ENCODE results near the gene ZNF556. TPM values are rescaled to one million over a fixed set of nuclear protein-coding genes. Genes with fewer than 3 reads are reported as not detected.

The ZNF556 gene
- polyA plus RNA-seq, 1 of the 3 experiments (the other 2 are of a cell fraction), result 0.46 TPM

DNA sequence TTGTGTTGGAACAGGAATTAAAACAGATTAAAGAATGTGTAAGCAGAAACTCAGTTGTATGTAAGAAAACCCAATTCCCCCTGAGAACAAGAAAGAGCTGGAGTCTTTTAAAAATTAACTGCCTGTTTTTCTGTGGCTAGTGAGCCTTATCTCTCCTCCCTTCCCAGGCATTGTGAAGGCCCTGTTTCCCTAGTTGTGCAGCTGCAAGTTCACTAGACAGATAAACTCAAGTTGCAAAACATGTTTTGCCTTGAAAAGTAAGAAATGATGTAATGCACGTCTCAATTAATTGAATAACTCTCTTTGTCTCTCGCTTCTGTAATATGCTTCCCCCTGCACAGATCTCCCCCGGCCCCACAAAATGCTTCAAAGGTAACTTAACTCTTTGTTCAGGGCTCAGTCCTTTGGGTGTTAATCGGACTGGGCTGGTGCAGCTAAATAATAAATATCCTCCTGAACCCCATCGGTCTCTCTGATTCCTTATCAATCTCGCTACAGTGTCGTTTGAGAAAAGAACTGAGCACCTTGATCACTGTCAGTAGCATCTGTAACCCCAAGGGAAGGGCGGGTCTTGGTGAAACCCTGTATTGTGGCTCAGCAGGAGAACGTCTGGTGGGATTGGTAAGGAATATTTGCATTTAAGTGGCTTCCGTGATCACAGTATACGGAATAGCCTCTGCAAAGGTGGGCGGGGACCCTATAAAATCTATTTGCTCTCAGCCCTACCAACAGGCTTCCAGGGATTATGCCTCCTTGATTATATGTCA, 1.6 kb upstream of the ZNF556 start:
- no peak overlapping the region for H3K4me2 ChIP-seq
- no peaks in the 10 kb centered on the region for H4K20me1 ChIP-seq (ENCODE audit: insufficient read depth)
- H3K27ac ChIP-seq (ENCODE audit: low read depth in 2 of 2, low read length in 1 of 2), result no peak overlapping the region
- 53% methylated on average over 12 of the region's 12 CpGs for WGBS (ENCODE audit: low lambda C conversion rate)
- H3K9ac ChIP-seq, result no peak overlapping the region
- H3K36me3 ChIP-seq (replicated peaks in 1 of 2; ENCODE audit: control insufficient read depth in 1 of 2, insufficient read depth in 2 of 2, low read length in 1 of 2), result no peaks in the 10 kb centered on the region
- H3K4me1 ChIP-seq (ENCODE audit: control insufficient read depth in 1 of 2, insufficient read depth in 2 of 2, low read depth in 1 of 2, low read length in 1 of 2), result no peaks in the 10 kb centered on the region; a peak in 1 of 4 replicates
- no peaks in the 10 kb centered on the region for H3K9me3 ChIP-seq
- no peaks in the 10 kb centered on the region for H3K79me2 ChIP-seq (ENCODE audit: insufficient read depth)
- no peak overlapping the region for H3K4me3 ChIP-seq (ENCODE audit: low read depth in 2 of 2, low read length in 1 of 2)
- TF ChIP-seq RAD21 (IDR thresholded peaks at IDR 0.05; ENCODE audit: low read length) (no peak), EP300 (IDR thresholded peaks at IDR 0.05; ENCODE audit: borderline replicate concordance in 1 of 2, low read depth in 1 of 2, low read length in 1 of 2) (no peak), FOXJ3 (CRISPR knock-in tag; IDR thresholded peaks at IDR 0.05) (no peak), RCOR1 (IDR thresholded peaks at IDR 0.05; ENCODE audit: low read length) (no peak)
- TF ChIP-seq, protein P1, sequence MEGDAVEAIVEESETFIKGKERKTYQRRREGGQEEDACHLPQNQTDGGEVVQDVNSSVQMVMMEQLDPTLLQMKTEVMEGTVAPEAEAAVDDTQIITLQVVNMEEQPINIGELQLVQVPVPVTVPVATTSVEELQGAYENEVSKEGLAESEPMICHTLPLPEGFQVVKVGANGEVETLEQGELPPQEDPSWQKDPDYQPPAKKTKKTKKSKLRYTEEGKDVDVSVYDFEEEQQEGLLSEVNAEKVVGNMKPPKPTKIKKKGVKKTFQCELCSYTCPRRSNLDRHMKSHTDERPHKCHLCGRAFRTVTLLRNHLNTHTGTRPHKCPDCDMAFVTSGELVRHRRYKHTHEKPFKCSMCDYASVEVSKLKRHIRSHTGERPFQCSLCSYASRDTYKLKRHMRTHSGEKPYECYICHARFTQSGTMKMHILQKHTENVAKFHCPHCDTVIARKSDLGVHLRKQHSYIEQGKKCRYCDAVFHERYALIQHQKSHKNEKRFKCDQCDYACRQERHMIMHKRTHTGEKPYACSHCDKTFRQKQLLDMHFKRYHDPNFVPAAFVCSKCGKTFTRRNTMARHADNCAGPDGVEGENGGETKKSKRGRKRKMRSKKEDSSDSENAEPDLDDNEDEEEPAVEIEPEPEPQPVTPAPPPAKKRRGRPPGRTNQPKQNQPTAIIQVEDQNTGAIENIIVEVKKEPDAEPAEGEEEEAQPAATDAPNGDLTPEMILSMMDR (IDR thresholded peaks at IDR 0.05), result no peak
- no peak for DNase-seq
- CTCF ChIA-PET, result no interaction called here
- H2AFZ ChIP-seq (ENCODE audit: low read depth), result no peak overlapping the region
- no peaks in the 10 kb centered on the region for H3K9me2 ChIP-seq
- POLR2A ChIA-PET, result no interaction called here
- no peaks in the 10 kb centered on the region for H3K27me3 ChIP-seq (ENCODE audit: insufficient read depth)
- no peaks in the 10 kb centered on the region for H3F3A ChIP-seq (replicated peaks; ENCODE audit: insufficient read depth)

DNA sequence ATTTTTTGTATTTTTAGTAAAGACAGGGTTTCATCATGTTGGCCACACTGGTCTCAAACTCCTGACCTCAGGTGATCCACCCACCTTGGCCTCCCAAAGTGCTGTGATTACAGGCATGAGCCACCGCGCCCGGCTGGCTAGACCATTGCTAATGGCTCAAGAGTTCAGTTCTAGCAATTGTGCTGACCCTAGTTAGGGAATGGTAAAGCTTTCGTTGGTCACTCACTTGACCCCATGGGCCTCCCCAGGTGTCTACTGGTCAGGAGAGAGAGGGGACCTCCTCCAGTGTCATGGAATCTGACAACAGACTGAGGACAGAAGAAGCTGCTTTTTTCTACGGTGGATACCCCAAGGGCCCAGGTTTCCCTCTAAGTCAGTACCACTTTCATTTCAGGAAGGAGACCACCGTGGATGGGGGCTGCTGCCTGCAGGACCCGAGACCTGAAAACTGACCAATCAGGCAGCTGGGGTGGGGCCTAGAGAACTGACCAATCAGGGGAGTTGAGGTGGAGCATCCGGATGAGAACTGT, 575 bp upstream of the ZNF556 start:
- Histone ChIP-seq H3K9me2 (no peaks in the 10 kb centered on the region), H3K36me3 (replicated peaks in 1 of 2; ENCODE audit: control insufficient read depth in 1 of 2, insufficient read depth in 2 of 2, low read length in 1 of 2) (no peaks in the 10 kb centered on the region), H4K20me1 (ENCODE audit: insufficient read depth) (no peaks in the 10 kb centered on the region), H3K9ac (no peak overlapping the region), H3F3A (replicated peaks; ENCODE audit: insufficient read depth) (no peaks in the 10 kb centered on the region), H3K4me3 (ENCODE audit: low read depth in 2 of 2, low read length in 1 of 2) (peak overlapping the region; percentile 40 to 66; a peak in 3 of 4 replicates), H3K27ac (ENCODE audit: low read depth in 2 of 2, low read length in 1 of 2) (peak overlapping the region in 1 of 2 experiments; percentile 35; a peak in 1 of 4 replicates), H3K79me2 (ENCODE audit: insufficient read depth) (no peaks in the 10 kb centered on the region), H3K4me2 (peak overlapping the region; percentile 72; the same call in 1 of the 2 replicates), H3K9me3 (no peaks in the 10 kb centered on the region), H3K27me3 (ENCODE audit: insufficient read depth) (no peaks in the 10 kb centered on the region), H3K4me1 (ENCODE audit: control insufficient read depth in 1 of 2, insufficient read depth in 2 of 2, low read depth in 1 of 2, low read length in 1 of 2) (no peaks in the 10 kb centered on the region; a peak in 1 of 4 replicates), H2AFZ (ENCODE audit: low read depth) (peak overlapping the region; percentile 31; the same call in 1 of the 2 replicates)
- DNase-seq, result no peak
- ChIA-PET POLR2A (no interaction called here), CTCF (interaction anchor here (0.9 to 1.3 kb wide), 4 partner anchors 9 to 85 kb away, joined by 3 to 5 read pairs (median 4); no protein-coding TSS in a partner anchor)
- WGBS (ENCODE audit: low lambda C conversion rate), result 39% methylated on average over 8 of the region's 8 CpGs
- TF ChIP-seq, protein P2, sequence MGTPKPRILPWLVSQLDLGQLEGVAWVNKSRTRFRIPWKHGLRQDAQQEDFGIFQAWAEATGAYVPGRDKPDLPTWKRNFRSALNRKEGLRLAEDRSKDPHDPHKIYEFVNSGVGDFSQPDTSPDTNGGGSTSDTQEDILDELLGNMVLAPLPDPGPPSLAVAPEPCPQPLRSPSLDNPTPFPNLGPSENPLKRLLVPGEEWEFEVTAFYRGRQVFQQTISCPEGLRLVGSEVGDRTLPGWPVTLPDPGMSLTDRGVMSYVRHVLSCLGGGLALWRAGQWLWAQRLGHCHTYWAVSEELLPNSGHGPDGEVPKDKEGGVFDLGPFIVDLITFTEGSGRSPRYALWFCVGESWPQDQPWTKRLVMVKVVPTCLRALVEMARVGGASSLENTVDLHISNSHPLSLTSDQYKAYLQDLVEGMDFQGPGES (IDR thresholded peaks at IDR 0.05; ENCODE audit: low read depth, low read length), result no peak
- TF ChIP-seq FOSL2 (IDR thresholded peaks at IDR 0.05; ENCODE audit: borderline replicate concordance, low read depth), result no peak
- no peak for TF ChIP-seq RFX5 (IDR thresholded peaks at IDR 0.05; ENCODE audit: low read length)
- no peak for TF ChIP-seq TCF12 (IDR thresholded peaks at IDR 0.05)
- TF ChIP-seq, protein P3, sequence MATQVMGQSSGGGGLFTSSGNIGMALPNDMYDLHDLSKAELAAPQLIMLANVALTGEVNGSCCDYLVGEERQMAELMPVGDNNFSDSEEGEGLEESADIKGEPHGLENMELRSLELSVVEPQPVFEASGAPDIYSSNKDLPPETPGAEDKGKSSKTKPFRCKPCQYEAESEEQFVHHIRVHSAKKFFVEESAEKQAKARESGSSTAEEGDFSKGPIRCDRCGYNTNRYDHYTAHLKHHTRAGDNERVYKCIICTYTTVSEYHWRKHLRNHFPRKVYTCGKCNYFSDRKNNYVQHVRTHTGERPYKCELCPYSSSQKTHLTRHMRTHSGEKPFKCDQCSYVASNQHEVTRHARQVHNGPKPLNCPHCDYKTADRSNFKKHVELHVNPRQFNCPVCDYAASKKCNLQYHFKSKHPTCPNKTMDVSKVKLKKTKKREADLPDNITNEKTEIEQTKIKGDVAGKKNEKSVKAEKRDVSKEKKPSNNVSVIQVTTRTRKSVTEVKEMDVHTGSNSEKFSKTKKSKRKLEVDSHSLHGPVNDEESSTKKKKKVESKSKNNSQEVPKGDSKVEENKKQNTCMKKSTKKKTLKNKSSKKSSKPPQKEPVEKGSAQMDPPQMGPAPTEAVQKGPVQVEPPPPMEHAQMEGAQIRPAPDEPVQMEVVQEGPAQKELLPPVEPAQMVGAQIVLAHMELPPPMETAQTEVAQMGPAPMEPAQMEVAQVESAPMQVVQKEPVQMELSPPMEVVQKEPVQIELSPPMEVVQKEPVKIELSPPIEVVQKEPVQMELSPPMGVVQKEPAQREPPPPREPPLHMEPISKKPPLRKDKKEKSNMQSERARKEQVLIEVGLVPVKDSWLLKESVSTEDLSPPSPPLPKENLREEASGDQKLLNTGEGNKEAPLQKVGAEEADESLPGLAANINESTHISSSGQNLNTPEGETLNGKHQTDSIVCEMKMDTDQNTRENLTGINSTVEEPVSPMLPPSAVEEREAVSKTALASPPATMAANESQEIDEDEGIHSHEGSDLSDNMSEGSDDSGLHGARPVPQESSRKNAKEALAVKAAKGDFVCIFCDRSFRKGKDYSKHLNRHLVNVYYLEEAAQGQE (IDR thresholded peaks at IDR 0.05; ENCODE audit: low read depth, low read length), result no peak
- TF ChIP-seq TEAD4 (IDR thresholded peaks at IDR 0.05; ENCODE audit: borderline replicate concordance, insufficient read depth), result no peak
- TF ChIP-seq, protein P4, sequence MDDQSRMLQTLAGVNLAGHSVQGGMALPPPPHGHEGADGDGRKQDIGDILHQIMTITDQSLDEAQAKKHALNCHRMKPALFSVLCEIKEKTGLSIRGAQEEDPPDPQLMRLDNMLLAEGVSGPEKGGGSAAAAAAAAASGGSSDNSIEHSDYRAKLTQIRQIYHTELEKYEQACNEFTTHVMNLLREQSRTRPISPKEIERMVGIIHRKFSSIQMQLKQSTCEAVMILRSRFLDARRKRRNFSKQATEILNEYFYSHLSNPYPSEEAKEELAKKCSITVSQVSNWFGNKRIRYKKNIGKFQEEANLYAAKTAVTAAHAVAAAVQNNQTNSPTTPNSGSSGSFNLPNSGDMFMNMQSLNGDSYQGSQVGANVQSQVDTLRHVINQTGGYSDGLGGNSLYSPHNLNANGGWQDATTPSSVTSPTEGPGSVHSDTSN (IDR thresholded peaks at IDR 0.05), result no peak
- no peak for TF ChIP-seq MEF2A (IDR thresholded peaks at IDR 0.05; ENCODE audit: borderline replicate concordance, low read depth)
- TF ChIP-seq, protein P5, sequence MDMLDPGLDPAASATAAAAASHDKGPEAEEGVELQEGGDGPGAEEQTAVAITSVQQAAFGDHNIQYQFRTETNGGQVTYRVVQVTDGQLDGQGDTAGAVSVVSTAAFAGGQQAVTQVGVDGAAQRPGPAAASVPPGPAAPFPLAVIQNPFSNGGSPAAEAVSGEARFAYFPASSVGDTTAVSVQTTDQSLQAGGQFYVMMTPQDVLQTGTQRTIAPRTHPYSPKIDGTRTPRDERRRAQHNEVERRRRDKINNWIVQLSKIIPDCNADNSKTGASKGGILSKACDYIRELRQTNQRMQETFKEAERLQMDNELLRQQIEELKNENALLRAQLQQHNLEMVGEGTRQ (IDR thresholded peaks at IDR 0.05; ENCODE audit: borderline replicate concordance, low read depth, low read length), result no peak
- no peak for TF ChIP-seq ELF1 (IDR thresholded peaks at IDR 0.05)

Data from SK-N-SH (cell line).